ENCODE data around the gene CD1E. TPM values are rescaled to one million over a fixed set of nuclear protein-coding genes. Genes with fewer than 3 reads are reported as not detected.

Gene CD1E
- total and polyA plus RNA-seq, 10 of the 15 experiments (the other 5 are each of a cell fraction or from before 2014, with no cell fraction given) = 0.05 to 0.07 (median 0.05) TPM; not detected in 7

GRCh38 chr1:158333405-158334155, 20.1 kb upstream of the CD1E start:
- Histone ChIP-seq H3K4me2 (ENCODE audit: control insufficient read depth, insufficient read depth) (peak overlapping the region; percentile 27; the same call in 1 of the 2 replicates), H4K20me1 (ENCODE audit: control insufficient read depth, insufficient read depth) (no peaks in the 10 kb centered on the region), H3K4me3 (no peak overlapping the region), H3K27me3 (replicated peaks in 1 of 2; ENCODE audit: control insufficient read depth in 2 of 2, insufficient read depth in 2 of 2, low read length in 1 of 2) (no peaks in the 10 kb centered on the region), H3K9me3 (replicated peaks; ENCODE audit: control insufficient read depth, insufficient read depth, low read length) (no peaks in the 10 kb centered on the region), H3K36me3 (ENCODE audit: control insufficient read depth in 2 of 2, insufficient read depth in 2 of 2, low read length in 1 of 2) (no peaks in the 10 kb centered on the region), H3K27ac (ENCODE audit: control insufficient read depth, insufficient read depth) (no peak overlapping the region), H2AFZ (ENCODE audit: control insufficient read depth, low read depth, low read length) (no peak overlapping the region), H3K79me2 (ENCODE audit: control insufficient read depth, insufficient read depth, low read length) (no peaks in the 10 kb centered on the region), H3K4me1 (ENCODE audit: control insufficient read depth, insufficient read depth, low read length) (peaks cover 4% of the 10 kb centered on the region), H3K9ac (ENCODE audit: control insufficient read depth, insufficient read depth, low read length) (no peak overlapping the region)
- ATAC-seq = peak; percentile 61
- no TSS peak for BruUV-seq (replicated peaks)
- TF ChIP-seq SRF (IDR thresholded peaks at IDR 0.05; ENCODE audit: low read depth in 2 of 2, low read length in 2 of 2) (0 out of 4 replicates have a peak, but pooled peaks of 1 of the 2 experiments have one; percentile 52), FOXK2 (IDR thresholded peaks at IDR 0.05) (no peak), BMI1 (IDR thresholded peaks at IDR 0.05; ENCODE audit: borderline replicate concordance) (no peak)
- in situ Hi-C loops (cut with MboI) (loop anchor here (10.0 kb wide), 1 partner anchor 129 kb away; no protein-coding TSS in a partner anchor), intact Hi-C loops (cut with micrococcal nuclease; ENCODE audit: unreplicated experiment) (no loop called here)
- FAIRE-seq = no peak
- ChIA-PET POLR2A (no interaction called here), CTCF (interaction anchor here (0.7 to 12.2 kb wide), 4 partner anchors 129 to 359 kb away, joined by 3 to 267 read pairs (median 4); no protein-coding TSS in a partner anchor), RAD21 (ENCODE audit: unreplicated experiment) (interaction anchor here (10.6 kb wide), 1 partner anchor 129 kb away, joined by 179 read pairs; no protein-coding TSS in a partner anchor), SMC1A (ENCODE audit: uncharacterized antibody, unreplicated experiment) (interaction anchor here (0.7 to 6.8 kb wide), 3 partner anchors 86 to 129 kb away, joined by 3 to 172 read pairs (median 123); no protein-coding TSS in a partner anchor)
- DNase-seq (ENCODE audit: low read depth, low spot score) = no peak
- WGBS (ENCODE audit: insufficient coverage, insufficient replicate concordance, low lambda C conversion rate, missing lambda C conversion rate) = 23% methylated on average over 8 of the region's 8 CpGs

- in situ Hi-C loops (cut with MboI) (loop anchor here (10.0 kb wide), 1 partner anchor 130 kb away; no protein-coding TSS in a partner anchor), intact Hi-C loops (cut with micrococcal nuclease; ENCODE audit: unreplicated experiment) (no loop called here)
- Histone ChIP-seq H3K36me3 (ENCODE audit: control insufficient read depth in 2 of 2, insufficient read depth in 2 of 2, low read length in 1 of 2) (no peaks in the 10 kb centered on the region), H3K4me1 (ENCODE audit: control insufficient read depth, insufficient read depth, low read length) (peaks cover 4% of the 10 kb centered on the region), H3K79me2 (ENCODE audit: control insufficient read depth, insufficient read depth, low read length) (no peaks in the 10 kb centered on the region), H3K9me3 (replicated peaks; ENCODE audit: control insufficient read depth, insufficient read depth, low read length) (no peaks in the 10 kb centered on the region), H3K4me3 (no peak overlapping the region), H3K27ac (ENCODE audit: control insufficient read depth, insufficient read depth) (no peak overlapping the region), H3K9ac (ENCODE audit: control insufficient read depth, insufficient read depth, low read length) (no peak overlapping the region), H3K27me3 (replicated peaks in 1 of 2; ENCODE audit: control insufficient read depth in 2 of 2, insufficient read depth in 2 of 2, low read length in 1 of 2) (no peaks in the 10 kb centered on the region), H3K4me2 (ENCODE audit: control insufficient read depth, insufficient read depth) (no peak overlapping the region), H4K20me1 (ENCODE audit: control insufficient read depth, insufficient read depth) (no peaks in the 10 kb centered on the region), H2AFZ (ENCODE audit: control insufficient read depth, low read depth, low read length) (no peak overlapping the region)
- FAIRE-seq = no peak
- no peak for ATAC-seq
- RAD21 ChIA-PET (ENCODE audit: unreplicated experiment) = interaction anchor here (0.6 kb wide), 1 partner anchor 131 kb away, joined by 3 read pairs; no protein-coding TSS in a partner anchor
- CTCF ChIA-PET = interaction anchor here (0.7 to 1.7 kb wide), 3 partner anchors 130 to 358 kb away, joined by 3 to 8 read pairs (median 4); no protein-coding TSS in a partner anchor
- no TSS peak for BruUV-seq (replicated peaks)
- SMC1A ChIA-PET (ENCODE audit: uncharacterized antibody, unreplicated experiment) = interaction anchor here (0.7 to 1.2 kb wide), 2 partner anchors 87 to 128 kb away, joined by 3 read pairs; no protein-coding TSS in a partner anchor
- no peak for DNase-seq (ENCODE audit: low read depth, low spot score)
- POLR2A ChIA-PET = no interaction called here
- WGBS (ENCODE audit: insufficient coverage, insufficient replicate concordance, low lambda C conversion rate, missing lambda C conversion rate) = 0% methylated on average over 2 of the region's 2 CpGs
- no peak for TF ChIP-seq SUZ12 (IDR thresholded peaks at IDR 0.05; ENCODE audit: unreplicated experiment)
- no peak for TF ChIP-seq RELB (IDR thresholded peaks at IDR 0.05; ENCODE audit: low read depth)
- no peak for TF ChIP-seq E2F4 (IDR thresholded peaks at IDR 0.05; ENCODE audit: low read depth, low read length)
- no peak for TF ChIP-seq FOXM1 (IDR thresholded peaks at IDR 0.05; ENCODE audit: low read depth, low read length)
- TF ChIP-seq IKZF2 (IDR thresholded peaks at IDR 0.05) = no peak
- TF ChIP-seq SUPT20H (IDR thresholded peaks at IDR 0.05; ENCODE audit: borderline replicate concordance, control insufficient read depth, low read depth, low read length) = no peak
- no peak for TF ChIP-seq POLR2AphosphoS2 (IDR thresholded peaks at IDR 0.05; ENCODE audit: low read depth, low read length)
- no peak for TF ChIP-seq NBN (IDR thresholded peaks at IDR 0.05)
- no peak for TF ChIP-seq RELA (IDR thresholded peaks at IDR 0.05; ENCODE audit: borderline replicate concordance, partially characterized antibody)
Measured at GRCh38 chr1:158334526-158335212, 19.0 kb upstream of the CD1E start.
